Esophagus squamous epithelium (tissue), 5 donors: ENCODE data around the gene PLN. TPM values are rescaled to one million over a fixed set of nuclear protein-coding genes. Genes with fewer than 3 reads are reported as not detected.

Source experiments
- DNase-seq: peaks from one replicate; lab custom pipeline; 2025; lab: John Stamatoyannopoulos, UW
- H3K27ac ChIP-seq, 4 donors: fragments of 200-600 bp; sonication (generic); one replicate each; pipeline ENCODE4 v1.5.1; 2016 to 2019; ENCODE audit warnings: mild to moderate bottlenecking in 1 of 4
- H3K27me3 ChIP-seq, 4 donors: fragments of 200-600 bp; sonication (generic); 1 replicate in 3 of 4; 2 replicates in 1 of 4; pipeline versions ENCODE4 v1.5.1 to v1.6.0; 2017 to 2021; ENCODE audit warnings: antibody characterized with exemption in 1 of 4
- H3K36me3 ChIP-seq, 3 donors: fragments of 200-600 bp; sonication (generic); one replicate each; pipeline ENCODE4 v1.5.1; 2016 to 2019
- H3K4me1 ChIP-seq, 3 donors: fragments of 200-600 bp; sonication (generic); one replicate each; pipeline ENCODE4 v1.5.1; 2017 to 2019
- H3K4me3 ChIP-seq, 4 donors: fragments of 200-600 bp; sonication (generic); 1 replicate in 3 of 4; 2 replicates in 1 of 4; pipeline ENCODE4 v1.5.1; 2016 to 2019; ENCODE audit warnings: mild to moderate bottlenecking in 2 of 4, moderate library complexity in 1 of 4
- H3K9me3 ChIP-seq, 3 donors: fragments of 200-600 bp; sonication (generic); one replicate each; pipeline ENCODE4 v1.5.1; 2016 to 2019
- CTCF ChIP-seq, 6 experiments: fragments of 450-650 bp in 4 of 6; fragments of 200-600 bp in 2 of 6; sonication (generic) in 2 of 6; IDR thresholded peaks; one replicate each; pipeline ENCODE4 v1.5.1; 2016 to 2019; ENCODE audit warnings: antibody characterized with exemption in 6 of 6, mild to moderate bottlenecking in 4 of 6, moderate library complexity in 4 of 6
- POLR2A ChIP-seq, 4 donors: fragments of 450-650 bp; IDR thresholded peaks; one replicate each; pipeline ENCODE4 v1.6.1; 2017; ENCODE audit warnings: antibody characterized with exemption in 4 of 4, mild to moderate bottlenecking in 4 of 4, moderate library complexity in 3 of 4
- WGBS, 2 donors: methylation state at CpG; one replicate each; pipeline ENCODE4 v1.1.5; 2018; 5-methylcytosine and 5-hydroxymethylcytosine counted together
- intact Hi-C: fragments of 100-400 bp; cut with DNase I; formaldehyde crosslinking; loops from one replicate; pipeline ENCODE4 v1.15.0; 2022
- total RNA-seq, 4 donors: library from RNA; depleted of rRNA; stranded (reverse); fragments of >200 nt; gene quantifications; one replicate each; pipeline ENCODE4 v1.1.0, GENCODE V29; 2016
- donor health status: DM: yes; HTN: yes; CAD: no.

Gene PLN
- total RNA-seq, 4 donors from 2014 or later: 1.1 to 48.8 (median 11.2) TPM

- Histone ChIP-seq H3K27me3 (no peaks in the 10 kb centered on the region), H3K27ac (no peak overlapping the region), H3K4me1 (no peaks in the 10 kb centered on the region), H3K9me3 (no peaks in the 10 kb centered on the region), H3K4me3 (no peak overlapping the region), H3K36me3 (no peaks in the 10 kb centered on the region)
- DNase-seq: no peak
- intact Hi-C loops: no loop called here
- no peak for TF ChIP-seq POLR2A (IDR thresholded peaks at IDR 0.05)
- WGBS, 2 donors: 94 to 97% methylated on average over 4 of the region's 4 CpGs
These were observed 36.0 kb upstream of the PLN start for GRCh38 chr6:118511930-118512715.

- 69 to 71% methylated on average over 3 of the region's 3 CpGs for WGBS, 2 donors
- Histone ChIP-seq H3K36me3 (no peaks in the 10 kb centered on the region), H3K27me3 (no peaks in the 10 kb centered on the region), H3K9me3 (no peaks in the 10 kb centered on the region), H3K4me3 (no peak overlapping the region), H3K27ac (no peak overlapping the region), H3K4me1 (no peaks in the 10 kb centered on the region)
- no peak for DNase-seq
- TF ChIP-seq CTCF (IDR thresholded peaks at IDR 0.05): no peak
- intact Hi-C loops: no loop called here
These were observed 33.4 kb upstream of the PLN start for GRCh38 chr6:118514689-118515088.

GRCh38 chr6:118522422-118522821 is 25.7 kb upstream of the PLN start:
- Histone ChIP-seq H3K36me3 (no peaks in the 10 kb centered on the region), H3K27me3 (no peaks in the 10 kb centered on the region), H3K27ac (no peak overlapping the region), H3K4me1 (peaks cover 0 to 10% (median 4%) of the 10 kb centered on the region in 3 donors), H3K9me3 (no peaks in the 10 kb centered on the region), H3K4me3 (no peak overlapping the region)
- TF ChIP-seq POLR2A (IDR thresholded peaks at IDR 0.05) (no peak), CTCF (IDR thresholded peaks at IDR 0.05) (no peak)
- 85 to 89% methylated on average over 3 to 4 of the region's 4 CpGs for WGBS, 2 donors
- no peak for DNase-seq
- intact Hi-C loops: no loop called here

GRCh38 chr6:118523216-118523615 is 24.9 kb upstream of the PLN start:
- H3K27me3 ChIP-seq: no peaks in the 10 kb centered on the region
- WGBS, 2 donors: 87% methylated on average over 5 of the region's 5 CpGs
- H3K9me3 ChIP-seq: no peaks in the 10 kb centered on the region
- H3K36me3 ChIP-seq: no peaks in the 10 kb centered on the region
- no peak overlapping the region for H3K4me3 ChIP-seq
- TF ChIP-seq POLR2A (IDR thresholded peaks at IDR 0.05): no peak
- DNase-seq: no peak
- H3K27ac ChIP-seq: no peak overlapping the region
- intact Hi-C loops: no loop called here
- peaks cover 0 to 10% (median 4%) of the 10 kb centered on the region in 3 donors for H3K4me1 ChIP-seq

- intact Hi-C loops: no loop called here
- Histone ChIP-seq H3K36me3 (no peaks in the 10 kb centered on the region), H3K4me3 (no peak overlapping the region), H3K27ac (no peak overlapping the region), H3K9me3 (no peaks in the 10 kb centered on the region), H3K4me1 (peaks cover 0 to 10% (median 4%) of the 10 kb centered on the region in 3 donors), H3K27me3 (no peaks in the 10 kb centered on the region)
- WGBS, 2 donors: 55 to 60% methylated on average over 2 of the region's 2 CpGs
- TF ChIP-seq POLR2A (IDR thresholded peaks at IDR 0.05) (no peak), CTCF (IDR thresholded peaks at IDR 0.05) (no peak)
- no peak for DNase-seq
These were observed 23.4 kb upstream of the PLN start for GRCh38 chr6:118524686-118525085.

- TF ChIP-seq POLR2A (IDR thresholded peaks at IDR 0.05) (no peak), CTCF (IDR thresholded peaks at IDR 0.05) (no peak)
- Histone ChIP-seq H3K4me3 (no peak overlapping the region), H3K36me3 (no peaks in the 10 kb centered on the region), H3K27me3 (no peaks in the 10 kb centered on the region), H3K4me1 (peaks cover 0 to 10% (median 4%) of the 10 kb centered on the region in 3 donors), H3K27ac (peak overlapping the region in 1 of 4 donors; percentile 40), H3K9me3 (peaks cover 0 to 5% (median 0%) of the 10 kb centered on the region in 3 donors)
- intact Hi-C loops: no loop called here
- 72% methylated on average over 4 of the region's 4 CpGs for WGBS, 2 donors
- DNase-seq: no peak
These were observed 21.9 kb upstream of the PLN start for GRCh38 chr6:118525913-118526780.
